Measurements from ENCODE around the gene NBPF12. TPM values are rescaled to one million over a fixed set of nuclear protein-coding genes. Genes with fewer than 3 reads are reported as not detected.
"Not testable (repeated sequence)": the region's sequence is repeated elsewhere in the genome, so short reads cannot be mapped to it uniquely, and the experiment has no call there.

The NBPF12 gene
- total RNA-seq, 1 donor from 2014 or later: 8.4 TPM

- H3K36me3 ChIP-seq (ENCODE audit: control insufficient read depth, insufficient read depth, low read length); H3K27me3 ChIP-seq (ENCODE audit: control insufficient read depth, insufficient read depth, low read length); H3K4me3 ChIP-seq (ENCODE audit: low read depth, low read length): not testable (repeated sequence)
- DNase-seq (ENCODE audit: low read depth): peak; percentile 69
- peak; percentile 66 for FAIRE-seq
Measured at GRCh38 chr1:147030066-147030653, 92.0 kb downstream of the NBPF12 start.

DNA sequence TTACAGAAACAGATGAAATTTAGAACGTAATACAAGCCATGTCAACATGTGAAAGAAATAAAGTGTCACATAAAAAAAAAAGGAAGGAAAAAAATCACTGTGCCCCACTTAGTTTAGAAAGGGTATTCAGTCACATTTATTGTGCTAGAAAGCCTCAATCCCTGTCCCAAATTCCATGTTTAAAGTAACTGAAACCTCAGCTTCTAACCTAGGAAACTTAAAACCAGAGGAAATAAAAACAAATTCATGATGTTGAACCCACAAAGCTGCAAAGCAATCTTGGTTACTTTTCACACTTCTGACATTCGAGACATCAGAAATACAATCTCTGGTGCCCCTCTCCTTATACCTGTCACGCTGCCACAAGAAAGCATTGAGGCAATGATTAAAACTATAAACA is 101.8 kb downstream of the NBPF12 start:
- TF ChIP-seq, protein P1, sequence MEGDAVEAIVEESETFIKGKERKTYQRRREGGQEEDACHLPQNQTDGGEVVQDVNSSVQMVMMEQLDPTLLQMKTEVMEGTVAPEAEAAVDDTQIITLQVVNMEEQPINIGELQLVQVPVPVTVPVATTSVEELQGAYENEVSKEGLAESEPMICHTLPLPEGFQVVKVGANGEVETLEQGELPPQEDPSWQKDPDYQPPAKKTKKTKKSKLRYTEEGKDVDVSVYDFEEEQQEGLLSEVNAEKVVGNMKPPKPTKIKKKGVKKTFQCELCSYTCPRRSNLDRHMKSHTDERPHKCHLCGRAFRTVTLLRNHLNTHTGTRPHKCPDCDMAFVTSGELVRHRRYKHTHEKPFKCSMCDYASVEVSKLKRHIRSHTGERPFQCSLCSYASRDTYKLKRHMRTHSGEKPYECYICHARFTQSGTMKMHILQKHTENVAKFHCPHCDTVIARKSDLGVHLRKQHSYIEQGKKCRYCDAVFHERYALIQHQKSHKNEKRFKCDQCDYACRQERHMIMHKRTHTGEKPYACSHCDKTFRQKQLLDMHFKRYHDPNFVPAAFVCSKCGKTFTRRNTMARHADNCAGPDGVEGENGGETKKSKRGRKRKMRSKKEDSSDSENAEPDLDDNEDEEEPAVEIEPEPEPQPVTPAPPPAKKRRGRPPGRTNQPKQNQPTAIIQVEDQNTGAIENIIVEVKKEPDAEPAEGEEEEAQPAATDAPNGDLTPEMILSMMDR (IDR thresholded peaks at IDR 0.05; ENCODE audit: insufficient read depth, low read length, severe bottlenecking): no peak
- Histone ChIP-seq H3K36me3 (ENCODE audit: control insufficient read depth, insufficient read depth, low read length) (no peaks in the 10 kb centered on the region), H3K27me3 (ENCODE audit: control insufficient read depth, insufficient read depth, low read length) (no peaks in the 10 kb centered on the region), H3K4me3 (ENCODE audit: low read depth, low read length) (no peak overlapping the region)
- FAIRE-seq (no peak), DNase-seq (ENCODE audit: low read depth) (no peak)

DNA sequence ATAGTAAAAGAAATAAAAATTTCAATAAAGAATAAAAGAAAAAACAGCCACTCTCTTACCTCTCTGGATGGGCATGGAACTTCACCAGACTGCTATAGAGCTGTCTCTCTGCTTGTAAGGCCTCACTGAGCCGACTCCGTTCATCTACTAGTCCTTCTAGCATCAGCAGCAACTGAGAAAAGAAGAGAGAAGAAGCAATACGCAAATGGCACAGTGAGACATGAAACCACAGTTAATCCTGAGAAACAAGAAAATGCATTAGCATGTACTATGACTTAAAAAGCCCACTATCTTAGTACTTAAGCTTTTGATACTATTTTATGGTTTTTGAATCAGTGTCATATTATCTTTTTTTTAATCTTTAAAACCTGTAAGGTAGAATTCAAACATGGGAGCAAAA is 104.8 kb downstream of the NBPF12 start:
- not testable (repeated sequence) for H3K27me3 ChIP-seq (ENCODE audit: control insufficient read depth, insufficient read depth, low read length); H3K4me3 ChIP-seq (ENCODE audit: low read depth, low read length); FAIRE-seq; H3K36me3 ChIP-seq (ENCODE audit: control insufficient read depth, insufficient read depth, low read length); DNase-seq (ENCODE audit: low read depth)

- DNase-seq (ENCODE audit: low read depth); H3K27me3 ChIP-seq (ENCODE audit: control insufficient read depth, insufficient read depth, low read length); H3K36me3 ChIP-seq (ENCODE audit: control insufficient read depth, insufficient read depth, low read length); H3K4me3 ChIP-seq (ENCODE audit: low read depth, low read length); FAIRE-seq: not testable (repeated sequence)
Measured at GRCh38 chr1:147044511-147044910, 106.4 kb downstream of the NBPF12 start.

Other genes starting within 250 kb of the NBPF12 start
- gene PRKAB2, start 234.1 kb downstream of the NBPF12 start, total RNA-seq: 23.2 and 27.9 TPM in 2 replicates

All from bronchial epithelial cell (primary cell).